Heart left ventricle (tissue), 16 donors: ENCODE data around the gene MED31. TPM values are rescaled to one million over a fixed set of nuclear protein-coding genes. Genes with fewer than 3 reads are reported as not detected.

Experiments
- ATAC-seq, 4 donors: fragments of 200-7000 bp; cut with Tn5 transposase; one replicate each; pipeline ENCODE4 v1.9.1; 2020 to 2022; ENCODE audit warnings: moderate library complexity in 4 of 4, mild to moderate bottlenecking in 3 of 4, moderate number of reproducible peaks in 1 of 4
- DNase-seq, 5 donors: peaks; one replicate each; pipeline ENCODE4 v3.0.0-alpha.2; 2020
- H3K27ac ChIP-seq, 12 donors: fragments of 200-600 bp; sonication (generic) in 4 of 12; one replicate each; pipeline versions ENCODE4 v1.5.0 to v1.8.0; 2016 to 2022; ENCODE audit warnings: mild to moderate bottlenecking in 2 of 12
- H3K27me3 ChIP-seq, 9 donors: fragments of 200-600 bp; sonication (generic) in 2 of 9; one replicate each; pipeline versions ENCODE4 v1.5.1 to v1.8.0; 2016 to 2022; ENCODE audit warnings: mild to moderate bottlenecking in 3 of 9
- H3K36me3 ChIP-seq, 9 donors: fragments of 200-600 bp; sonication (generic) in 2 of 9; one replicate each; pipeline versions ENCODE4 v1.5.0 to v1.8.0; 2018 to 2022; ENCODE audit warnings: mild to moderate bottlenecking in 2 of 9
- H3K4me1 ChIP-seq, 12 donors: fragments of 200-600 bp; sonication (generic) in 4 of 12; one replicate each; pipeline versions ENCODE4 v1.5.0 to v1.8.0; 2016 to 2022; ENCODE audit warnings: mild to moderate bottlenecking in 3 of 12
- H3K4me3 ChIP-seq, 12 donors: fragments of 200-600 bp; sonication (generic) in 4 of 12; one replicate each; pipeline versions ENCODE4 v1.5.0 to v1.8.0; 2017 to 2022; ENCODE audit warnings: mild to moderate bottlenecking in 9 of 12, moderate library complexity in 4 of 12
- H3K9me3 ChIP-seq, 12 donors: fragments of 200-600 bp; sonication (generic) in 4 of 12; one replicate each; pipeline versions ENCODE4 v1.5.0 to v1.8.0; 2016 to 2022; ENCODE audit warnings: mild to moderate bottlenecking in 1 of 12
- CTCF ChIP-seq, 12 donors: fragments of 200-600 bp; sonication (generic) in 4 of 12; IDR thresholded peaks; one replicate each; pipeline versions ENCODE4 v1.5.0 to v1.8.0; 2018 to 2022; ENCODE audit warnings: antibody characterized with exemption in 12 of 12, mild to moderate bottlenecking in 5 of 12
- POLR2A ChIP-seq, 2 donors: fragments of 450-650 bp; IDR thresholded peaks; one replicate each; pipeline ENCODE4 v1.6.1; 2017; ENCODE audit warnings: antibody characterized with exemption in 2 of 2, mild to moderate bottlenecking in 2 of 2, moderate library complexity in 2 of 2
- WGBS, 4 donors: extraction: QIAGEN DNeasy Blood & Tissue Kit in 2 of 4; methylation state at CpG; one replicate each; pipeline versions ENCODE4 v1.1.5 to v1.1.7; 2013 to 2018; 5-methylcytosine and 5-hydroxymethylcytosine counted together
- intact Hi-C, 10 donors: fragments of 100-400 bp; cut with DNase I; formaldehyde crosslinking; loops; one replicate each; pipeline versions ENCODE4 v1.11.1 to v1.14.2; 2022
- polyA plus RNA-seq, 2 donors: library from polyadenylated mRNA; stranded (reverse); fragments of 200-250 nt; gene quantifications; one replicate each; pipeline ENCODE4 v1.2.3, GENCODE V29; 2013
- total RNA-seq, 9 donors: library from RNA; depleted of rRNA in 2 of 9; stranded (reverse); fragments of >200 nt in 2 of 9; fragmentation: NEBNext Ultra II Directional in 3 of 9; extraction: Animal tissue kit (Norgen Biotek cat#: 25700) in 3 of 9; gene quantifications; one replicate each; pipeline versions ENCODE4 v1.1.0 to v1.2.4, GENCODE V29; 2016 to 2023
- donor health status: ischemic (EF 13 %, LVEDD 7.1; RV severe dilation, severe dysfunction).
- donor health status: healthy with polysubstance abuse.
- donor health status: DM: no; HTN: yes; CAD: no.
- donor health status: DM: no; HTN: no; CAD: no.
- donor health status: ischemic (EF 25% LVEDD 6.9; RV normal size, moderate dysfunction).
- donor health status: ischemic (EF 25% LVEDD 5.7; RV mildly dilated, moderate dysfunction).
- donor health status: healthy.
- donor health status: DM: yes; HTN: yes; CAD: no.
- donor health status: ischemic (EF 35%, LVEDD 5.7; RV mildly dilated, moderate dysfunction).
- donor health status: nonischemic (EF 11% LVEDD 7.7; RV severe dilation, severe dysfunction).
- donor health status: DM: yes; HTN: yes; CAD: no.
- donor health status: PGD.
- donor health status: ischemic (EF 29% LVEDD 5.4; RV normal size, mild dysfunction).
- donor health status: nonischemic (EF 23%, LVEDD 6.1; RV moderate dilation, normal function).

MED31 gene
- total and polyA plus RNA-seq, 11 donors = 5.4 to 20.9 (median 13.9) TPM

GRCh38 chr17:6671431-6671830, 20.0 kb upstream of the MED31 start:
- ATAC-seq = no peak
- H3K27me3 ChIP-seq = peaks cover 0 to 25% (median 4%) of the 10 kb centered on the region in 9 donors

GRCh38 chr17:6670999-6671398, 19.6 kb upstream of the MED31 start:
- ATAC-seq (peak in 1 of 4 donors; percentile 21), DNase-seq (no peak)
- H3K4me1 ChIP-seq = peaks cover 0 to 3% (median 0%) of the 10 kb centered on the region in 12 donors
- peaks cover 0 to 25% (median 4%) of the 10 kb centered on the region in 9 donors for H3K27me3 ChIP-seq
- TF ChIP-seq POLR2A (IDR thresholded peaks at IDR 0.05) = no peak
- TF ChIP-seq CTCF (IDR thresholded peaks at IDR 0.05) = no peak
- no peak overlapping the region for H3K4me3 ChIP-seq
- no peak overlapping the region for H3K27ac ChIP-seq
- no peaks in the 10 kb centered on the region for H3K36me3 ChIP-seq
- no peaks in the 10 kb centered on the region for H3K9me3 ChIP-seq
- intact Hi-C loops = no loop called here
- whole genome bisulfite sequencing, 4 donors = 74 to 89% (median 88%) methylated on average over 6 of the region's 6 CpGs

More at GRCh38 chr17:6671431-6671830, 20.0 kb upstream of the MED31 start:
- Histone ChIP-seq H3K27ac (no peak overlapping the region), H3K9me3 (no peaks in the 10 kb centered on the region), H3K4me3 (no peak overlapping the region), H3K4me1 (no peaks in the 10 kb centered on the region), H3K36me3 (no peaks in the 10 kb centered on the region)
- no peak for DNase-seq
- TF ChIP-seq POLR2A (IDR thresholded peaks at IDR 0.05) (no peak), CTCF (IDR thresholded peaks at IDR 0.05) (no peak)
- 72 to 84% (median 81%) methylated on average over 4 to 7 of the region's 7 CpGs for WGBS, 4 donors
- intact Hi-C loops = no loop called here

GRCh38 chr17:6670571-6670970, 19.2 kb upstream of the MED31 start:
- ATAC-seq = no peak
- DNase-seq = no peak
- TF ChIP-seq POLR2A (IDR thresholded peaks at IDR 0.05) (no peak), CTCF (IDR thresholded peaks at IDR 0.05) (no peak)
- Histone ChIP-seq H3K36me3 (no peaks in the 10 kb centered on the region), H3K4me3 (no peak overlapping the region), H3K27ac (no peak overlapping the region), H3K9me3 (no peaks in the 10 kb centered on the region), H3K27me3 (peaks cover 0 to 25% (median 4%) of the 10 kb centered on the region in 9 donors), H3K4me1 (peaks cover 0 to 6% (median 0%) of the 10 kb centered on the region in 12 donors)
- intact Hi-C loops = no loop called here
- WGBS, 4 donors = 82 to 94% (median 92%) methylated on average over 8 of the region's 8 CpGs

GRCh38 chr17:6669479-6670212, 18.2 kb upstream of the MED31 start:
- intact Hi-C loops = loop anchor here (5.0 to 10.0 kb wide), 13 partner anchors 85 to 338 kb away; partner anchors contain the start of genes XAF1 (in 3 of the 10) and TEKT1 (in 1 of the 10)
- Histone ChIP-seq H3K9me3 (no peaks in the 10 kb centered on the region), H3K4me1 (peaks cover 0 to 6% (median 0%) of the 10 kb centered on the region in 12 donors), H3K27me3 (peaks cover 0 to 25% (median 4%) of the 10 kb centered on the region in 9 donors), H3K27ac (no peak overlapping the region), H3K36me3 (no peaks in the 10 kb centered on the region), H3K4me3 (no peak overlapping the region)
- WGBS, 4 donors = 75 to 82% (median 77%) methylated on average over 10 of the region's 10 CpGs
- TF ChIP-seq CTCF (IDR thresholded peaks at IDR 0.05) (no peak), POLR2A (IDR thresholded peaks at IDR 0.05) (no peak)
- DNase-seq (no peak), ATAC-seq (no peak)
